WTC11 (cell line): ENCODE results near the gene ABCA13. TPM values are rescaled to one million over a fixed set of nuclear protein-coding genes. Genes with fewer than 3 reads are reported as not detected.

Experiments used
- ATAC-seq: fragments of 200-7000 bp; cut with Tn5 transposase; 2 replicates; pipeline ENCODE4 v1.10.0; 2021; ENCODE audit warnings: mild to moderate bottlenecking, moderate library complexity
- CTCF ChIA-PET: fragments of 300-600 bp; sonication (Branson Sonifier 250); formaldehyde crosslinking; loops from one replicate; lab custom pipeline; 2021; ENCODE audit warnings: antibody characterized with exemption; lab: Charles Lee
- POLR2A ChIA-PET: fragments of 350-600 bp; sonication (Branson Sonifier 250); formaldehyde crosslinking; loops from one replicate; lab custom pipeline; 2021; ENCODE audit warnings: antibody characterized with exemption; lab: Charles Lee
- DNase-seq: peaks from one replicate; pipeline ENCODE4 v3.0.0; 2021; ENCODE audit warnings: low spot score
- H3K27ac Mint-ChIP-seq: 2 replicates; pipeline ENCODE4 v1.8.0; 2021; ENCODE audit warnings: mixed read lengths
- H3K27me3 Mint-ChIP-seq: 2 replicates; pipeline ENCODE4 v1.8.0; 2021; ENCODE audit warnings: low read depth, mild to moderate bottlenecking, moderate library complexity, mixed read lengths
- H3K36me3 Mint-ChIP-seq: 2 replicates; pipeline ENCODE4 v1.8.0; 2021; ENCODE audit warnings: mixed read lengths
- H3K4me1 Mint-ChIP-seq: 2 replicates; pipeline ENCODE4 v1.8.0; 2022; ENCODE audit warnings: mixed read lengths
- H3K4me3 Mint-ChIP-seq: 2 replicates; pipeline ENCODE4 v1.8.0; 2021; ENCODE audit warnings: mild to moderate bottlenecking, moderate library complexity, mixed read lengths
- H3K9me3 Mint-ChIP-seq: 2 replicates; pipeline ENCODE4 v1.8.0; 2021; ENCODE audit warnings: mixed read lengths
- CREB1 ChIP-seq: sonication (generic); formaldehyde crosslinking; IDR thresholded peaks from 2 replicates; pipeline ENCODE4 v1.8.0; 2023; ENCODE audit warnings: mild to moderate bottlenecking, missing genetic modification reagents
- CTCF ChIP-seq: fragments of 200-600 bp; IDR thresholded peaks from 2 replicates; pipeline ENCODE4 v1.8.0; 2022; ENCODE audit warnings: antibody characterized with exemption
- EMX1 ChIP-seq: fragments of 250-450 bp; sonication (Bioruptor Pico); IDR thresholded peaks from 2 replicates; pipeline ENCODE4 v1.8.0; 2021; ENCODE audit warnings: mild to moderate bottlenecking
- FOXP1 ChIP-seq: sonication (generic); formaldehyde crosslinking; IDR thresholded peaks from 2 replicates; pipeline ENCODE4 v1.8.0; 2022; ENCODE audit warnings: missing genetic modification reagents, mild to moderate bottlenecking, moderate library complexity, borderline replicate concordance
- GABPB1 ChIP-seq: sonication (generic); formaldehyde crosslinking; IDR thresholded peaks from 2 replicates; pipeline ENCODE4 v1.8.1; 2023; ENCODE audit warnings: mild to moderate bottlenecking, missing genetic modification reagents
- GRHL2 ChIP-seq: fragments of 250-450 bp; sonication (Bioruptor Pico); IDR thresholded peaks from 2 replicates; pipeline ENCODE4 v1.8.0; 2022; ENCODE audit warnings: mild to moderate bottlenecking, moderate library complexity; ENCODE audit not compliant: insufficient replicate concordance, severe bottlenecking
- IRF2 ChIP-seq: sonication (generic); formaldehyde crosslinking; IDR thresholded peaks from 2 replicates; pipeline ENCODE4 v1.8.0; 2022; ENCODE audit warnings: low read depth, missing genetic modification reagents, borderline replicate concordance
- JAZF1 ChIP-seq: fragments of 250-450 bp; sonication (Bioruptor Pico); IDR thresholded peaks from 2 replicates; pipeline ENCODE4 v1.9.0; 2021; ENCODE audit warnings: moderate library complexity, mild to moderate bottlenecking, inconsistent platforms
- OVOL2 ChIP-seq: fragments of 250-450 bp; sonication (Bioruptor Pico); IDR thresholded peaks from 2 replicates; pipeline ENCODE4 v1.9.0; 2021; ENCODE audit warnings: mild to moderate bottlenecking, borderline replicate concordance
- STAT6 ChIP-seq: sonication (generic); formaldehyde crosslinking; conservative IDR thresholded peaks from 2 replicates; pipeline ENCODE4 v1.8.1; 2023; ENCODE audit warnings: mild to moderate bottlenecking, low read depth, missing genetic modification reagents, moderate library complexity
- TEAD4 ChIP-seq: sonication (generic); formaldehyde crosslinking; IDR thresholded peaks from 2 replicates; pipeline ENCODE4 v1.8.0; 2022; ENCODE audit warnings: mild to moderate bottlenecking, missing genetic modification reagents
- ZMAT4 ChIP-seq: fragments of 250-450 bp; sonication (Bioruptor Pico); IDR thresholded peaks from 2 replicates; pipeline ENCODE4 v1.9.0; 2021; ENCODE audit warnings: mild to moderate bottlenecking
- ZNF138 ChIP-seq: sonication (generic); formaldehyde crosslinking; conservative IDR thresholded peaks from 2 replicates; pipeline ENCODE4 v1.8.1; 2022; ENCODE audit warnings: mild to moderate bottlenecking, moderate library complexity, missing genetic modification reagents
- ZNF425 ChIP-seq: fragments of 250-450 bp; sonication (Bioruptor Pico); conservative IDR thresholded peaks from 2 replicates; pipeline ENCODE4 v1.9.0; 2021; ENCODE audit warnings: mild to moderate bottlenecking
- ZNF532 ChIP-seq: fragments of 250-450 bp; sonication (Bioruptor Pico); IDR thresholded peaks from 2 replicates; pipeline ENCODE4 v1.9.0; 2021; ENCODE audit warnings: mild to moderate bottlenecking, borderline replicate concordance
- total RNA-seq: library from RNA; stranded (reverse); gene quantifications from 3 replicates; pipeline ENCODE4 v1.2.3, GENCODE V29; 2021
- TF ChIP-seq, protein P1 (sequence below): sonication (generic); formaldehyde crosslinking; IDR thresholded peaks from 2 replicates; pipeline ENCODE4 v1.8.1; 2023; ENCODE audit warnings: mild to moderate bottlenecking, missing genetic modification reagents, moderate library complexity
- TF ChIP-seq, protein P2 (sequence below): sonication (generic); formaldehyde crosslinking; IDR thresholded peaks from 2 replicates; pipeline ENCODE4 v1.8.0; 2023; ENCODE audit warnings: missing genetic modification reagents, mild to moderate bottlenecking, borderline replicate concordance
- TF ChIP-seq, protein P3 (sequence below): sonication (generic); formaldehyde crosslinking; IDR thresholded peaks from 2 replicates; pipeline ENCODE4 v1.8.1; 2023; ENCODE audit warnings: mild to moderate bottlenecking, missing genetic modification reagents, moderate library complexity

Gene ABCA13
- total RNA-seq, 1 experiment from 2014 or later: 0.04 TPM

DNA sequence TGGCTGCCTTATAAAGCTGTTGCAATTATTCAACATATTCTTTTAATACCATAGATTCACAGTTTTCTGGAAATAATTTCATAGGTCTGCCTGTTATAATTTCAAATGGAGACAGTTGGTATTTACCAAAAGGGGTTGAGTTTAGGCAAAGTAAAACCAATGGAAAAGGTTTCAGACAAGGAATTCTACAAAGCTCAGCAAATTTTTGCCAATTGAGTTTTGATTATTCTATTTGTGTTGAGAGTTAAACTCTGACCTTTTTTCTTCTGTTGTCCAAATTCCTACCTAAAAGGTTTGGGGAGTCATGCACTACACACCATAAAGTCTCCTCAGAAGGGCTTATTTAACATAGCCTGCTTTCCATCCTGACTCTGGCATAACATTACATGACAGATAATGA is 38.5 kb upstream of the ABCA13 start (continued):
- no peak for TF ChIP-seq IRF2 (CRISPR knock-in tag)
- TF ChIP-seq, protein P1, sequence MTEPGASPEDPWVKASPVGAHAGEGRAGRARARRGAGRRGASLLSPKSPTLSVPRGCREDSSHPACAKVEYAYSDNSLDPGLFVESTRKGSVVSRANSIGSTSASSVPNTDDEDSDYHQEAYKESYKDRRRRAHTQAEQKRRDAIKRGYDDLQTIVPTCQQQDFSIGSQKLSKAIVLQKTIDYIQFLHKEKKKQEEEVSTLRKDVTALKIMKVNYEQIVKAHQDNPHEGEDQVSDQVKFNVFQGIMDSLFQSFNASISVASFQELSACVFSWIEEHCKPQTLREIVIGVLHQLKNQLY: no peak

DNA sequence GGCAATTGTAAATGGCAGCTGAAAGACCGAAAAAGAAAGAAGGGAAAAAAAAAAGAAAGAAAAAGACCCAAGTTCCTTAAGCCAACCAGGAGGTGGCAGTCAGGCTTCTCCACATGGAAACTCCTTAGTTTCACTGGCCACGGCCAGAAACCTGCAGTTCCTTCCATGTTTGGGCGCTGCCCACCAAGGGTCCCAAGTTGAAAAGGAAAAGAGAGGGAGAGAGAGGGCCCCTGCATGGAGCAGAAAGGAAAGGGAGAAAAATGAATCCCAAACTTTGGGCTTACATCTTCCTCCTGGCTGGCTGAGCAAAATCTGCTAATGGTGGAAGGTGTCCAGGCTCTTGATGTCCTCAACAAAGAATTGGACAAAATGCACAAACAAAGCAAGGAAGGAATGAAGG is 31.8 kb upstream of the ABCA13 start:
- Mint-ChIP-seq H3K4me3 (no peak overlapping the region), H3K27ac (no peak overlapping the region), H3K36me3 (peaks cover 55% of the 10 kb centered on the region), H3K4me1 (peaks cover 29% of the 10 kb centered on the region), H3K27me3 (no peaks in the 10 kb centered on the region; the same call in 1 of the 2 replicates), H3K9me3 (peaks cover 52% of the 10 kb centered on the region)
- ATAC-seq: peak; percentile 47; the same call in 1 of the 2 replicates
- peak; percentile 44 for DNase-seq
- ChIA-PET CTCF (interaction anchor here (1.0 to 1.2 kb wide), 3 partner anchors 12 to 15 kb away, joined by 3 to 5 read pairs (median 4); no protein-coding TSS in a partner anchor), POLR2A (no interaction called here)
- no peak for TF ChIP-seq EMX1 (CRISPR knock-in tag)
- TF ChIP-seq ZNF138 (CRISPR knock-in tag): no peak
- TF ChIP-seq OVOL2 (CRISPR knock-in tag): no peak
- TF ChIP-seq ZNF425: no peak
- TF ChIP-seq GRHL2: no peak
- TF ChIP-seq, protein P2, sequence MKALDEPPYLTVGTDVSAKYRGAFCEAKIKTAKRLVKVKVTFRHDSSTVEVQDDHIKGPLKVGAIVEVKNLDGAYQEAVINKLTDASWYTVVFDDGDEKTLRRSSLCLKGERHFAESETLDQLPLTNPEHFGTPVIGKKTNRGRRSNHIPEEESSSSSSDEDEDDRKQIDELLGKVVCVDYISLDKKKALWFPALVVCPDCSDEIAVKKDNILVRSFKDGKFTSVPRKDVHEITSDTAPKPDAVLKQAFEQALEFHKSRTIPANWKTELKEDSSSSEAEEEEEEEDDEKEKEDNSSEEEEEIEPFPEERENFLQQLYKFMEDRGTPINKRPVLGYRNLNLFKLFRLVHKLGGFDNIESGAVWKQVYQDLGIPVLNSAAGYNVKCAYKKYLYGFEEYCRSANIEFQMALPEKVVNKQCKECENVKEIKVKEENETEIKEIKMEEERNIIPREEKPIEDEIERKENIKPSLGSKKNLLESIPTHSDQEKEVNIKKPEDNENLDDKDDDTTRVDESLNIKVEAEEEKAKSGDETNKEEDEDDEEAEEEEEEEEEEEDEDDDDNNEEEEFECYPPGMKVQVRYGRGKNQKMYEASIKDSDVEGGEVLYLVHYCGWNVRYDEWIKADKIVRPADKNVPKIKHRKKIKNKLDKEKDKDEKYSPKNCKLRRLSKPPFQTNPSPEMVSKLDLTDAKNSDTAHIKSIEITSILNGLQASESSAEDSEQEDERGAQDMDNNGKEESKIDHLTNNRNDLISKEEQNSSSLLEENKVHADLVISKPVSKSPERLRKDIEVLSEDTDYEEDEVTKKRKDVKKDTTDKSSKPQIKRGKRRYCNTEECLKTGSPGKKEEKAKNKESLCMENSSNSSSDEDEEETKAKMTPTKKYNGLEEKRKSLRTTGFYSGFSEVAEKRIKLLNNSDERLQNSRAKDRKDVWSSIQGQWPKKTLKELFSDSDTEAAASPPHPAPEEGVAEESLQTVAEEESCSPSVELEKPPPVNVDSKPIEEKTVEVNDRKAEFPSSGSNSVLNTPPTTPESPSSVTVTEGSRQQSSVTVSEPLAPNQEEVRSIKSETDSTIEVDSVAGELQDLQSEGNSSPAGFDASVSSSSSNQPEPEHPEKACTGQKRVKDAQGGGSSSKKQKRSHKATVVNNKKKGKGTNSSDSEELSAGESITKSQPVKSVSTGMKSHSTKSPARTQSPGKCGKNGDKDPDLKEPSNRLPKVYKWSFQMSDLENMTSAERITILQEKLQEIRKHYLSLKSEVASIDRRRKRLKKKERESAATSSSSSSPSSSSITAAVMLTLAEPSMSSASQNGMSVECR (CRISPR knock-in tag): no peak
- no peak for TF ChIP-seq FOXP1 (CRISPR knock-in tag)
- TF ChIP-seq CREB1 (CRISPR knock-in tag): no peak
- no peak for TF ChIP-seq GABPB1 (CRISPR knock-in tag)
- no peak for TF ChIP-seq CTCF
- TF ChIP-seq, protein P3, sequence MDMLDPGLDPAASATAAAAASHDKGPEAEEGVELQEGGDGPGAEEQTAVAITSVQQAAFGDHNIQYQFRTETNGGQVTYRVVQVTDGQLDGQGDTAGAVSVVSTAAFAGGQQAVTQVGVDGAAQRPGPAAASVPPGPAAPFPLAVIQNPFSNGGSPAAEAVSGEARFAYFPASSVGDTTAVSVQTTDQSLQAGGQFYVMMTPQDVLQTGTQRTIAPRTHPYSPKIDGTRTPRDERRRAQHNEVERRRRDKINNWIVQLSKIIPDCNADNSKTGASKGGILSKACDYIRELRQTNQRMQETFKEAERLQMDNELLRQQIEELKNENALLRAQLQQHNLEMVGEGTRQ (CRISPR knock-in tag): no peak
- no peak for TF ChIP-seq TEAD4 (CRISPR knock-in tag)
- TF ChIP-seq ZMAT4: no peak
- no peak for TF ChIP-seq ZNF532 (CRISPR knock-in tag)
- no peak for TF ChIP-seq IRF2 (CRISPR knock-in tag)
- TF ChIP-seq STAT6 (CRISPR knock-in tag): no peak
- no peak for TF ChIP-seq JAZF1 (CRISPR knock-in tag)
